Calu3 (cell line): ENCODE results near the gene PHOSPHO1. TPM values are rescaled to one million over a fixed set of nuclear protein-coding genes. Genes with fewer than 3 reads are reported as not detected.

Experiments used
- BruUV-seq: library from RNA; stranded (reverse); fragments of 400-500 nt; replicated peaks from 2 replicates; lab custom pipeline; 2021; lab: Mats Ljungman, UMichigan
- CTCF ChIA-PET: fragments of 300-600 bp; sonication (Branson Sonifier 250); formaldehyde crosslinking; loops from one replicate; lab custom pipeline; 2022; ENCODE audit warnings: antibody characterized with exemption; lab: Charles Lee
- DNase-seq: peaks from one replicate; pipeline ENCODE4 v3.0.0; 2022
- H3K27ac Mint-ChIP-seq: one replicate; pipeline ENCODE4 v1.8.0; 2022; ENCODE audit warnings: mixed read lengths; ENCODE audit not compliant: unreplicated experiment
- H3K27me3 Mint-ChIP-seq: one replicate; pipeline ENCODE4 v1.8.0; 2022; ENCODE audit warnings: mixed read lengths; ENCODE audit not compliant: unreplicated experiment
- H3K36me3 Mint-ChIP-seq: one replicate; pipeline ENCODE4 v1.8.0; 2022; ENCODE audit warnings: mild to moderate bottlenecking, moderate library complexity, mixed read lengths; ENCODE audit not compliant: insufficient read depth, unreplicated experiment
- H3K4me1 Mint-ChIP-seq: one replicate; pipeline ENCODE4 v1.8.0; 2022; ENCODE audit warnings: mild to moderate bottlenecking, low read depth, mixed read lengths; ENCODE audit not compliant: unreplicated experiment
- H3K4me3 Mint-ChIP-seq: one replicate; pipeline ENCODE4 v1.8.0; 2022; ENCODE audit warnings: mild to moderate bottlenecking, low read depth, moderate library complexity, mixed read lengths; ENCODE audit not compliant: unreplicated experiment
- H3K9me3 Mint-ChIP-seq: one replicate; pipeline ENCODE4 v1.8.0; 2022; ENCODE audit warnings: low read depth, mixed read lengths; ENCODE audit not compliant: unreplicated experiment
- intact Hi-C: fragments of 100-400 bp; cut with micrococcal nuclease; formaldehyde crosslinking; loops from one replicate; pipeline ENCODE4 v1.10.0; 2022; ENCODE audit not compliant: unreplicated experiment
- total RNA-seq: library from RNA; stranded (reverse); gene quantifications from 2 replicates; pipeline ENCODE4 v1.2.3, GENCODE V29; 2022
- TF ChIP-seq, protein P1 (sequence below): fragments of 200-600 bp; IDR thresholded peaks from one replicate; pipeline ENCODE4 v1.8.0; 2022; ENCODE audit warnings: antibody characterized with exemption; ENCODE audit not compliant: unreplicated experiment

The PHOSPHO1 gene
- total RNA-seq, 1 experiment from 2014 or later: not detected

DNA sequence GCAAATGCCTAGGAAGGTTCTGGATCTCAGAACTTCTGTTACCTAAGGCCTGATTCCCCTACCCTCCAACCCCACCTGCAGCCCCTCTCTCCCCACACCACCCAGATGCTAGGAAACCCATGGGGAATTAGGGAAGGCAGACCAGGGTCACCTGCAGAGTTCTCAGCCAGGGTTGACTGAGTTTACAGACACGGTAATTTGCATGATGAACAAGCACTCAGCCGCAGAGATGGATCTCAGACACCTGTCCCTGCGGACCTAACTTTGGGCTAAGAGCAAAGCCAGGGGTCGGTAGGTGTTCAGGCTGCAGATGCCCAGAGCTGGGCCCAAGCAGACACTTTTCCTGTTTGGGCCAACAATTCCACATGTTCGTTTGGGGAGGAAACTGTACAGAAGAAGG is 17.2 kb downstream of the PHOSPHO1 start:
- Mint-ChIP-seq H3K27me3 (peaks cover 66% of the 10 kb centered on the region), H3K9me3 (no peaks in the 10 kb centered on the region), H3K4me1 (peaks cover 9% of the 10 kb centered on the region), H3K4me3 (no peak overlapping the region), H3K27ac (no peak overlapping the region), H3K36me3 (no peaks in the 10 kb centered on the region)
- TF ChIP-seq, protein P1, sequence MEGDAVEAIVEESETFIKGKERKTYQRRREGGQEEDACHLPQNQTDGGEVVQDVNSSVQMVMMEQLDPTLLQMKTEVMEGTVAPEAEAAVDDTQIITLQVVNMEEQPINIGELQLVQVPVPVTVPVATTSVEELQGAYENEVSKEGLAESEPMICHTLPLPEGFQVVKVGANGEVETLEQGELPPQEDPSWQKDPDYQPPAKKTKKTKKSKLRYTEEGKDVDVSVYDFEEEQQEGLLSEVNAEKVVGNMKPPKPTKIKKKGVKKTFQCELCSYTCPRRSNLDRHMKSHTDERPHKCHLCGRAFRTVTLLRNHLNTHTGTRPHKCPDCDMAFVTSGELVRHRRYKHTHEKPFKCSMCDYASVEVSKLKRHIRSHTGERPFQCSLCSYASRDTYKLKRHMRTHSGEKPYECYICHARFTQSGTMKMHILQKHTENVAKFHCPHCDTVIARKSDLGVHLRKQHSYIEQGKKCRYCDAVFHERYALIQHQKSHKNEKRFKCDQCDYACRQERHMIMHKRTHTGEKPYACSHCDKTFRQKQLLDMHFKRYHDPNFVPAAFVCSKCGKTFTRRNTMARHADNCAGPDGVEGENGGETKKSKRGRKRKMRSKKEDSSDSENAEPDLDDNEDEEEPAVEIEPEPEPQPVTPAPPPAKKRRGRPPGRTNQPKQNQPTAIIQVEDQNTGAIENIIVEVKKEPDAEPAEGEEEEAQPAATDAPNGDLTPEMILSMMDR: no peak
- no peak for DNase-seq
- intact Hi-C loops: no loop called here
- CTCF ChIA-PET: no interaction called here
- no TSS peak for BruUV-seq

DNA sequence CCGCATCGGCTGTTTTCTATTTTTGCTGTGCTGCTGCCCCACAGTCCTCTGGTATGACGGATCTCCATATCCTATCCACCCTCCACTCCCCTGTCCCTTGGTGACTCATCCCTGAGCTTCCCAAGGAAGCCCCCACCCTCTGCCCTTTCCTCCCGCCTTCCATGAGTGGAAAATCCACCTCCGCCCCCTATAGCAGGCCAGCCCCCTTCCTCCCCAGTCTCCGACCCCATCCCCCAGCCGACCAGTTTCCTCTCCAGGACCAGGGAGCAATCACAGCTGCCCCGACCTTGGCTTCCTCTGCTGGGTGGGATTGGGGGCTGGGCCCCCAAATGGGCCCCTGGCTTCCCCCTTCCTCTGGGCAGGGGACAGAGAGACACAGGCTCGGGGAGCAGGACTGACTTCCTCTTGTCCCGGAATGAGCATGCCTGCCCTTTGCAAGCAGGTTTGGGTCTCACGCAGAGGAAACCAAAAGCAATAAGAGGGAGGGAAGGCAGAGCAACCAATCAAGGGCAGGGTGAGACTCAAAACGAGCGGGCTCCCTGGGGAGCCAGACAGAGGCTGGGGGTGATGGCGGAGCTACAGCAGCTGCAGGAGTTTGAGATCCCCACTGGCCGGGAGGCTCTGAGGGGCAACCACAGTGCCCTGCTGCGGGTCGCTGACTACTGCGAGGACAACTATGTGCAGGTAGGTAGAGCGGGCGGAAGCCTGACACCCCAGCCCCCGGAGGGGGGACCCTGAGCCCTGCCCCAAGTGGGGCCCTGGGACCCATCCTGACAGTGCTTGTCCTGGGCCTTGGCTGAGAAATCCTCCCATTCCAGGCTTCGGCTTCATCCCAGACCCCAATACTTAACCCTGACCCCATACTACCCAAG is 20.2 kb downstream of the PHOSPHO1 start, which contains the start of the genes ABI3 and GNGT2:
Gene ABI3, plus strand, starts transcription at position 550 of the 872 bp plus-strand sequence. Its CDS starts 18 bp downstream, at position 568.
Gene GNGT2, minus strand, starts transcription at position 417 of the 872 bp plus-strand sequence. CDS start 3,152 bp downstream, outside the sequence.
- intact Hi-C loops: no loop called here
- H3K9me3 Mint-ChIP-seq: no peaks in the 10 kb centered on the region
- TF ChIP-seq, protein P1: no peak
- peaks cover 9% of the 10 kb centered on the region for H3K4me1 Mint-ChIP-seq
- no peak within 1 kb of the TSS for H3K4me3 Mint-ChIP-seq
- no peaks in the 10 kb centered on the region for H3K36me3 Mint-ChIP-seq
- BruUV-seq: no TSS peak
- no peak for DNase-seq
- no peak within 1 kb of the TSS for H3K27ac Mint-ChIP-seq
- CTCF ChIA-PET: interaction anchor here (0.7 kb wide), 1 partner anchor 44 kb away, joined by 3 read pairs; no protein-coding TSS in a partner anchor
- peaks cover 74% of the 10 kb centered on the region for H3K27me3 Mint-ChIP-seq

DNA sequence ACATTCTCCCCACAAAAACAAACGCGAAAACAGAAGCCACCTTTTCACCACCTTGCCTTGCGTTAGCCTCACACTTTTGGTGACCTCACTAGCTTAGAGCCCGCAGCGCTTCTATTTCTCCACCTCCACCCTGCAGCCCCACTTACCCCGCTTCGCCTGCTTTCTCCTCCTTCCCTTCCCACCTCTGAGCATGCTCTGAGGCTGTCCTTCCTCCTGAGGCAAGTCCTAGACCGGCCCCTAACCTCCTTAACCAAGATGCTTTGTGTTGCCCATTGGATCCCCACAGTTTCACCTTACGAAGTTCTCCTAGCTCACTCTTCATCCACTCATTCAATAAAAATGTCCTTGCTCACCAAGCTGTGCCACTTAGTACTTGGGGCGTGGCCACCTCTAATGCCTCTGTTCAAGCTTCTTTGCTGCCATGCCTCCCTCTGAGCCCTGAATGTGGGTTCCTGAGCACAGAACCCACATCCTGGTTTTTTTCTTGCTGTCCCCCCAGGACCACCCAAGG is 21.5 kb downstream of the PHOSPHO1 start:
- intact Hi-C loops: no loop called here
- CTCF ChIA-PET: interaction anchor here (0.6 to 1.3 kb wide), 2 partner anchors 9 to 80 kb away, joined by 4 to 5 read pairs; no protein-coding TSS in a partner anchor
- no peaks in the 10 kb centered on the region for H3K36me3 Mint-ChIP-seq
- peaks cover 87% of the 10 kb centered on the region for H3K27me3 Mint-ChIP-seq
- DNase-seq: no peak
- no peaks in the 10 kb centered on the region for H3K4me1 Mint-ChIP-seq
- TF ChIP-seq, protein P1: no peak
- H3K27ac Mint-ChIP-seq: no peak overlapping the region
- BruUV-seq: no TSS peak
- no peak overlapping the region for H3K4me3 Mint-ChIP-seq
- H3K9me3 Mint-ChIP-seq: no peaks in the 10 kb centered on the region

DNA sequence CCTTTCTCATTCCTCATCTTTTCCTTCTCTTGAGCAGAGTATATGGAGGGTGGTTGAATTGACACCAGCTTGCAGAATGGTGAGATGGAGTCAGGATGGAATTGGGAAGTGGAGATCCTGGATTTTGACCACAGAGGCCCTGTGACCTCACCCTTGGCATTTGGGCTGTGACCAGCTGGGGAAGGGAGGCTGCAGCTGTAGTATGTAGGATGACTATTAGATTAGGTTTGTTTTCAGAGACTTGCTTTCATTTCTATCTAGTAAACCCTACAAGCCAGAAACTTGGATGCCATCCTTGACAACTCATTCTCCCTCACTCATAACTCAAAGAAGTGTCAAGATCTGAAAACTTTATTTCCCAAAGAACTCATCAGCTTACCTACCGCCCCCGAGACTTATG is 26.1 kb downstream of the PHOSPHO1 start:
- peaks cover 96% of the 10 kb centered on the region for H3K27me3 Mint-ChIP-seq
- no peaks in the 10 kb centered on the region for H3K36me3 Mint-ChIP-seq
- BruUV-seq: no TSS peak
- H3K9me3 Mint-ChIP-seq: peaks cover 2% of the 10 kb centered on the region
- H3K27ac Mint-ChIP-seq: no peak overlapping the region
- CTCF ChIA-PET: interaction anchor here (0.6 kb wide), 1 partner anchor 73 kb away, joined by 4 read pairs; no protein-coding TSS in a partner anchor
- intact Hi-C loops: no loop called here
- H3K4me3 Mint-ChIP-seq: no peak overlapping the region
- DNase-seq: no peak
- TF ChIP-seq, protein P1: no peak
- H3K4me1 Mint-ChIP-seq: no peaks in the 10 kb centered on the region
